Stimulated activated CD4-positive, alpha-beta T cell treated with anti-CD3 and anti-CD28 coated beads, Interleukin-4, amount 100 ng/mL, for 48 hours (primary cell): ENCODE results near the gene WNT3A.

Experiments
- DNase-seq, 2 donors: peaks; one replicate each; pipeline ENCODE4 v3.0.0-alpha.2; 2020; ENCODE audit warnings: low read depth in 2 of 2

The WNT3A gene

GRCh38 chr1:228048659-228049298 is 42.0 kb downstream of the WNT3A start:
- no peak for DNase-seq

- DNase-seq, result no peak
These were observed 43.9 kb downstream of the WNT3A start for GRCh38 chr1:228050571-228051231.

- no peak for DNase-seq
These were observed 51.6 kb downstream of the WNT3A start for GRCh38 chr1:228058172-228058948.

GRCh38 chr1:228058949-228059633 is 52.3 kb downstream of the WNT3A start:
- DNase-seq, result no peak

- peak; percentile 62 to 86 for DNase-seq
These were observed 53.0 kb downstream of the WNT3A start for GRCh38 chr1:228059634-228060457.

- DNase-seq, result no peak
These were observed 53.8 kb downstream of the WNT3A start for GRCh38 chr1:228060458-228061190.

- no peak for DNase-seq
These were observed 54.8 kb downstream of the WNT3A start for GRCh38 chr1:228061411-228062084.

- DNase-seq, result no peak
These were observed 55.4 kb downstream of the WNT3A start for GRCh38 chr1:228062085-228062791.

- no peak for DNase-seq
These were observed 56.0 kb downstream of the WNT3A start for GRCh38 chr1:228062812-228063211.

- no peak for DNase-seq
These were observed 56.7 kb downstream of the WNT3A start for GRCh38 chr1:228063251-228064191.

- DNase-seq, result no peak
These were observed 57.5 kb downstream of the WNT3A start for GRCh38 chr1:228064296-228064695.

GRCh38 chr1:228064741-228065542 is 58.1 kb downstream of the WNT3A start:
- DNase-seq, result no peak

- no peak for DNase-seq
These were observed 58.9 kb downstream of the WNT3A start for GRCh38 chr1:228065543-228066347.

- no peak for DNase-seq
These were observed 59.6 kb downstream of the WNT3A start for GRCh38 chr1:228066416-228066815.

GRCh38 chr1:228066891-228067654 is 60.3 kb downstream of the WNT3A start:
- no peak for DNase-seq

- DNase-seq, result no peak
These were observed 61.6 kb downstream of the WNT3A start for GRCh38 chr1:228068359-228068758.
